CD4-positive, alpha-beta T cell (primary cell): ENCODE results near the gene KSR2. TPM values are rescaled to one million over a fixed set of nuclear protein-coding genes. Genes with fewer than 3 reads are reported as not detected.
A peak's percentile ranks its signal among the peaks of the same experiment; 100 is the strongest.
"Not testable (repeated sequence)": the region's sequence is repeated elsewhere in the genome, so short reads cannot be mapped to it uniquely, and the experiment has no call there.

ENCODE experiments used
- ATAC-seq: fragments of 200-7000 bp; cut with Tn5 transposase; one replicate; pipeline ENCODE4 v1.10.0; 2022; ENCODE audit warnings: mild to moderate bottlenecking; ENCODE audit not compliant: poor library complexity
- CTCF ChIA-PET: fragments of 350-600 bp; sonication (Branson Sonifier 250); formaldehyde crosslinking; loops from one replicate; lab custom pipeline; 2021; ENCODE audit warnings: antibody characterized with exemption, inconsistent platforms; lab: Charles Lee
- POLR2A ChIA-PET: fragments of 350-600 bp; sonication (Branson Sonifier 250); formaldehyde crosslinking; loops from one replicate; lab custom pipeline; 2021; ENCODE audit warnings: antibody characterized with exemption, inconsistent platforms; lab: Charles Lee
- DNase-seq, 14 experiments: peaks; one replicate each; pipeline ENCODE4 v3.0.0-alpha.2; 2013 to 2020; ENCODE audit warnings: mixed read lengths in 2 of 14
- H3K27ac ChIP-seq, 2 donors: one replicate each; pipeline versions ENCODE4 v1.5.1 to v1.7.0; 2013; ENCODE audit warnings: low read length in 2 of 2, low read depth in 1 of 2, mild to moderate bottlenecking in 1 of 2
- H3K27me3 ChIP-seq, 2 experiments: 1 replicate in 1 of 2; 2 replicates in 1 of 2; pipeline versions ENCODE4 v1.6.1 to v1.7.0; 2013; ENCODE audit warnings: low read length in 2 of 2, control low read depth in 1 of 2, mild to moderate bottlenecking in 1 of 2, moderate library complexity in 1 of 2; ENCODE audit not compliant: insufficient read depth in 2 of 2, control insufficient read depth in 1 of 2
- H3K36me3 ChIP-seq: one replicate; pipeline ENCODE4 v1.6.1; 2013; ENCODE audit warnings: low read length, control low read depth; ENCODE audit not compliant: insufficient read depth
- H3K4me1 ChIP-seq: one replicate; pipeline ENCODE4 v1.6.1; 2013; ENCODE audit warnings: low read length, control low read depth; ENCODE audit not compliant: insufficient read depth
- H3K4me3 ChIP-seq: one replicate; pipeline ENCODE4 v1.5.1; 2013; ENCODE audit warnings: mild to moderate bottlenecking, low read length, moderate library complexity
- H3K9me3 ChIP-seq, 2 experiments: 1 replicate in 1 of 2; 2 replicates in 1 of 2; pipeline versions ENCODE4 v1.6.1 to v1.7.0; 2013; ENCODE audit warnings: low read length in 2 of 2, mild to moderate bottlenecking in 2 of 2, control low read depth in 1 of 2, moderate library complexity in 1 of 2; ENCODE audit not compliant: control insufficient read depth in 1 of 2, insufficient read depth in 1 of 2
- H3K27ac Mint-ChIP-seq: one replicate; pipeline ENCODE4 v1.8.0; 2020; ENCODE audit warnings: mixed read lengths
- H3K27me3 Mint-ChIP-seq: one replicate; pipeline ENCODE4 v1.8.0; 2021; ENCODE audit warnings: mixed read lengths
- H3K36me3 Mint-ChIP-seq: one replicate; pipeline ENCODE4 v1.8.0; 2021; ENCODE audit warnings: low read depth, mixed read lengths
- H3K4me1 Mint-ChIP-seq: one replicate; pipeline ENCODE4 v1.8.0; 2021; ENCODE audit warnings: low read depth, mixed read lengths
- H3K4me3 Mint-ChIP-seq: one replicate; pipeline ENCODE4 v1.8.0; 2020; ENCODE audit warnings: mild to moderate bottlenecking, mixed read lengths
- H3K9me3 Mint-ChIP-seq: one replicate; pipeline ENCODE4 v1.8.0; 2020; ENCODE audit warnings: mixed read lengths
- intact Hi-C, 2 experiments: fragments of 100-400 bp; cut with DNase I in 1 of 2; cut with micrococcal nuclease in 1 of 2; formaldehyde crosslinking; loops; one replicate each; pipeline versions ENCODE4 v1.15.1 to v1.9.0; 2023 to 2025; cut with DNase I, micrococcal nuclease
- total RNA-seq, 174 experiments: library from RNA in 2 of 174; stranded (reverse) in 2 of 174; gene quantifications; one replicate each; pipeline ENCODE4 v1.2.3 and lab custom pipeline; 2021 to 2026
- TF ChIP-seq, protein P1 (sequence below): fragments of 200-600 bp; IDR thresholded peaks from one replicate; pipeline ENCODE4 v1.8.0; 2022; ENCODE audit warnings: antibody characterized with exemption, mild to moderate bottlenecking

KSR2 gene
- total RNA-seq, 2 experiments from 2014 or later = 0.05 to 0.17 TPM

DNA sequence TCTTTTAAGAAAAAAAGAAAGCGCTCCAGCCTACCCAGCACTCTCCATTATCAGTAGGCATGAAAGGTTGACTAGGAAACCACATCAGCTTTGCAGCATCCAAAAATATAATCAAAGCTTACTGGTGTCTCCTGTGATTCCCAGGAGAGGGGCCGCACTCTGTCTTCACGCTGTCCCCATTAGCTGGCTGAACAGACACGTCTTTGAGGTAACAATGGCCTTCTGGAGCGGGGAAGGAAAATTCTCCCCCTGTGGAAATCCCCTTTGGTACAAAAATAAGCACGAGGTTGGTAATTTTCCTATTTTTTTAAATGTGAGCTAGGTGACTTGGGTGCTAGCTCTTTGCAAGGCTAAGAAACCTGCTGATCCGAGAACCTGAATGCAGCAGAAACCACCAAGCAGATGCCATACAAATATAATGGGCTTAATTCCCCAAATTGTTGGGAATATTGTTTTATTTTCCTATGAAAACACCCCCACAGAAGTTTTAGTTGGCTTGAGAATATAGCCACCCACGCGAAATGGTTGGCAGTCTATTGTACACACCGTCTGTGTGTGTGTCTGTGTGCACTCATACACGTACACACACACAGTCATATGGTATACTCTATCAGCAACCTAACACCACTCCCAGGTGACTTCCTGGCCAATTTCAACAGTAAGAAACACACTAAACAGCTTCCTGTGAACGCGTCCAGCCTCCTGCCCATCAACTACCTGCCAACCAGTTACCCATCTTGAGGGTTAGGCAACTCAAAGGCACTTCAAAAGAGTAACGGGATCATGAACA is 71.2 kb downstream of the KSR2 start:
- Histone ChIP-seq H3K36me3 (no peaks in the 10 kb centered on the region), H3K27ac (no peak overlapping the region), H3K4me3 (no peak overlapping the region), H3K27me3 (no peaks in the 10 kb centered on the region), H3K4me1 (no peaks in the 10 kb centered on the region), H3K9me3 (peaks cover 0 to 6% of the 10 kb centered on the region in 2 experiments)
- ChIA-PET CTCF (no interaction called here), POLR2A (no interaction called here)
- intact Hi-C loops = no loop called here
- Mint-ChIP-seq H3K36me3 (no peaks in the 10 kb centered on the region), H3K4me3 (no peak overlapping the region), H3K27ac (peak overlapping the region; percentile 24), H3K27me3 (peaks cover 4% of the 10 kb centered on the region), H3K9me3 (peaks cover 5% of the 10 kb centered on the region), H3K4me1 (no peaks in the 10 kb centered on the region)
- ATAC-seq (no peak), DNase-seq (peak in 3 of 14 experiments; percentile 9 to 11 (median 9))
- TF ChIP-seq, protein P1, sequence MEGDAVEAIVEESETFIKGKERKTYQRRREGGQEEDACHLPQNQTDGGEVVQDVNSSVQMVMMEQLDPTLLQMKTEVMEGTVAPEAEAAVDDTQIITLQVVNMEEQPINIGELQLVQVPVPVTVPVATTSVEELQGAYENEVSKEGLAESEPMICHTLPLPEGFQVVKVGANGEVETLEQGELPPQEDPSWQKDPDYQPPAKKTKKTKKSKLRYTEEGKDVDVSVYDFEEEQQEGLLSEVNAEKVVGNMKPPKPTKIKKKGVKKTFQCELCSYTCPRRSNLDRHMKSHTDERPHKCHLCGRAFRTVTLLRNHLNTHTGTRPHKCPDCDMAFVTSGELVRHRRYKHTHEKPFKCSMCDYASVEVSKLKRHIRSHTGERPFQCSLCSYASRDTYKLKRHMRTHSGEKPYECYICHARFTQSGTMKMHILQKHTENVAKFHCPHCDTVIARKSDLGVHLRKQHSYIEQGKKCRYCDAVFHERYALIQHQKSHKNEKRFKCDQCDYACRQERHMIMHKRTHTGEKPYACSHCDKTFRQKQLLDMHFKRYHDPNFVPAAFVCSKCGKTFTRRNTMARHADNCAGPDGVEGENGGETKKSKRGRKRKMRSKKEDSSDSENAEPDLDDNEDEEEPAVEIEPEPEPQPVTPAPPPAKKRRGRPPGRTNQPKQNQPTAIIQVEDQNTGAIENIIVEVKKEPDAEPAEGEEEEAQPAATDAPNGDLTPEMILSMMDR = no peak

DNA sequence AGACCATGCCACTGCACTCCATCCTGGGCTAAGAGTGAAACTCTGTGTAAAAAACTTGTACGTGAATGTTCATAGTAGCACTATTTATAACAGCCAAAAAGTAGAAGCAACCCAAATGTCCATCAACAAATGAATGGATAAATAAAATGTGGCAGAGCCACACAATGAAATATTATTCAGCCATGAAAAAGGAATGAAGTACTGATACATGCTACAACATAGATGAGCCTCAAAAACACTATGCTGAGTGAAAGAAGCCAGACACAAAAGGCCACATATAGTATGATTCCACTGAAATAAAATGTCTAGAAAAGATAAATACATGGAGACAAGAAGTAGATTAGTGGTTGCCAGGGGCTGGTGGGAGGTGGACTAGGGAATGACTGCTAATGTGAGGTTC is 72.8 kb downstream of the KSR2 start:
- Histone ChIP-seq H3K27ac (no peak overlapping the region), H3K27me3 (no peaks in the 10 kb centered on the region), H3K36me3 (no peaks in the 10 kb centered on the region), H3K4me1 (no peaks in the 10 kb centered on the region), H3K4me3 (no peak overlapping the region), H3K9me3 (peaks cover 0 to 6% of the 10 kb centered on the region in 2 experiments)
- CTCF ChIA-PET = no interaction called here
- ATAC-seq (no peak), DNase-seq (no peak)
- no peak overlapping the region for H3K4me3 Mint-ChIP-seq
- H3K4me1 Mint-ChIP-seq = no peaks in the 10 kb centered on the region
- peaks cover 5% of the 10 kb centered on the region for H3K9me3 Mint-ChIP-seq
- no peaks in the 10 kb centered on the region for H3K36me3 Mint-ChIP-seq
- POLR2A ChIA-PET = no interaction called here
- H3K27me3 Mint-ChIP-seq = peaks cover 4% of the 10 kb centered on the region
- H3K27ac Mint-ChIP-seq = no peak overlapping the region
- TF ChIP-seq, protein P1 = no peak
- intact Hi-C loops = no loop called here

DNA sequence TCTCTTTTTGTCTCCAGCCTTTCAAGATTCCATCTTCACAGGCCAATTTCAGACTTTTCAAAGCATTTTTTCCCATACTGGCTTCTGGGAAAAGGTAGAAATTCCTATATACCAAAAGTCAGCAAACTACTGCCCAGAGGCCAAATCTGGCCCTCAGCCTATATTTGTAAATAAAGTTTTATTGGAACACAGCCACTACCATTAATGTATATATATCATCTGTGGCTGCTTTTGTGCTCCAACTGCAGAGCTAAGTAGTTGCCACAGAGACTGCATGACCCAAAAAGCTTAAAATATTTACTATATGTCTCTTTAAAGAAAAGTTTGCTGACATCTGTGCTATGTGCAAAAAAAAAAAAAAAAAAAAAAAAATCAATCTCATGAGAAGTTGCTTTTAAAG is 76.3 kb downstream of the KSR2 start:
- Histone ChIP-seq H3K36me3 (no peaks in the 10 kb centered on the region), H3K4me3 (no peak overlapping the region), H3K27ac (no peak overlapping the region), H3K9me3 (no peaks in the 10 kb centered on the region), H3K27me3 (peaks cover 0 to 9% of the 10 kb centered on the region in 2 experiments), H3K4me1 (no peaks in the 10 kb centered on the region)
- no peaks in the 10 kb centered on the region for H3K4me1 Mint-ChIP-seq
- CTCF ChIA-PET = interaction anchor here (0.6 to 1.8 kb wide), 2 partner anchors 18 to 582 kb away, joined by 3 to 4 read pairs; no protein-coding TSS in a partner anchor
- no peaks in the 10 kb centered on the region for H3K36me3 Mint-ChIP-seq
- TF ChIP-seq, protein P1 = no peak
- POLR2A ChIA-PET = interaction anchor here (0.6 kb wide), 1 partner anchor 311 kb away, joined by 3 read pairs; no protein-coding TSS in a partner anchor
- peaks cover 2% of the 10 kb centered on the region for H3K9me3 Mint-ChIP-seq
- ATAC-seq (no peak), DNase-seq (no peak)
- no peak overlapping the region for H3K27ac Mint-ChIP-seq
- H3K27me3 Mint-ChIP-seq = peaks cover 14% of the 10 kb centered on the region
- intact Hi-C loops = no loop called here
- no peak overlapping the region for H3K4me3 Mint-ChIP-seq

DNA sequence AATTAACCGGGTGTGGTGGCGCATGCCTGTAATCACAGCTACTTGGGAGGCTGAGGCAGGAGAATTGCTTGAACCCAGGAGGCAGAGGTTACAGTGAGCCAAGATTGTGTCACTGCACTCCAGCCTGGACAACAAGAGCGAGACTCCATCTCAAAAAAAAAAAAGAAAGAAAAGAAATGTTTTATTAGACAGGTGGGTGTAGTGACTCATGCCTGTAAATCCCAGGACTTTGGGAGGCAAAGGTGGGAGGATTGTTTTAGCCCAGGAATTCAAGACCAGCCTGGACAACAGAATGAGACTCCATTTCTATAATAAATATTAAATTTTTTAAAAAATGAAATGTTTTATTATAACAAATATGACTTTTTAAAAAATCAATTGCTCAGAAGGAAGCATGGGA is 77.5 kb downstream of the KSR2 start:
- H3K36me3 ChIP-seq, H3K27ac Mint-ChIP-seq, H3K9me3 ChIP-seq, ATAC-seq, H3K27ac ChIP-seq, intact Hi-C loops, H3K36me3 Mint-ChIP-seq, H3K4me3 Mint-ChIP-seq, H3K27me3 ChIP-seq, H3K4me1 Mint-ChIP-seq, DNase-seq, CTCF ChIA-PET, H3K9me3 Mint-ChIP-seq, H3K4me3 ChIP-seq, POLR2A ChIA-PET, H3K4me1 ChIP-seq: not testable (repeated sequence)
- peaks cover 14% of the 10 kb centered on the region for H3K27me3 Mint-ChIP-seq
